H9 (cell line): ENCODE data around the gene HABP4. TPM values are rescaled to one million over a fixed set of nuclear protein-coding genes. Genes with fewer than 3 reads are reported as not detected.

Experiments used
- DNase-seq: peaks from one replicate; pipeline ENCODE4 v3.0.0-alpha.2; 2017
- H2AFZ ChIP-seq: one replicate; pipeline ENCODE4 v1.6.1; 2013; ENCODE audit warnings: mild to moderate bottlenecking, low read length, control low read depth, moderate library complexity
- H2AK5ac ChIP-seq: 2 replicates; pipeline ENCODE4 v1.6.1; 2013; ENCODE audit warnings: low read length, control low read depth, mixed read lengths; ENCODE audit not compliant: insufficient read length
- H2BK120ac ChIP-seq: one replicate; pipeline ENCODE4 v1.6.1; 2013; ENCODE audit warnings: low read depth, mild to moderate bottlenecking, low read length, control low read depth, inconsistent platforms; ENCODE audit not compliant: poor library complexity, severe bottlenecking
- H2BK12ac ChIP-seq: 2 replicates; pipeline ENCODE4 v1.6.1; 2013; ENCODE audit warnings: low read length, control low read depth, mixed read lengths, low read depth; ENCODE audit not compliant: insufficient read length
- H2BK15ac ChIP-seq: 2 replicates; pipeline ENCODE4 v1.6.1; 2013; ENCODE audit warnings: low read depth, low read length, control low read depth
- H2BK20ac ChIP-seq: one replicate; pipeline ENCODE4 v1.6.1; 2013; ENCODE audit warnings: low read depth, mild to moderate bottlenecking, low read length, control low read depth, inconsistent platforms; ENCODE audit not compliant: poor library complexity, severe bottlenecking
- H2BK5ac ChIP-seq: 2 replicates; pipeline ENCODE4 v1.6.1; 2013; ENCODE audit warnings: low read length, control low read depth, mixed read lengths; ENCODE audit not compliant: insufficient read length
- H3K14ac ChIP-seq: 2 replicates; pipeline ENCODE4 v1.6.1; 2013; ENCODE audit warnings: low read length, control low read depth; ENCODE audit not compliant: insufficient read depth
- H3K18ac ChIP-seq: 2 replicates; pipeline ENCODE4 v1.6.1; 2013; ENCODE audit warnings: low read depth, mild to moderate bottlenecking, mixed read lengths, low read length, control low read depth; ENCODE audit not compliant: insufficient read length
- H3K23ac ChIP-seq: 2 replicates; pipeline ENCODE4 v1.6.1; 2013; ENCODE audit warnings: low read length, control low read depth, mixed read lengths, low read depth; ENCODE audit not compliant: insufficient read length
- H3K23me2 ChIP-seq: 2 replicates; pipeline ENCODE4 v1.6.1; 2013; ENCODE audit warnings: low read depth, mild to moderate bottlenecking, mixed read lengths, low read length, control low read depth; ENCODE audit not compliant: insufficient read length, poor library complexity, severe bottlenecking
- H3K27ac ChIP-seq: 2 replicates; pipeline ENCODE4 v1.5.1; 2013; ENCODE audit warnings: low read length, control low read depth, mixed read lengths, low read depth; ENCODE audit not compliant: insufficient read length
- H3K27me3 ChIP-seq: 2 replicates; pipeline ENCODE4 v1.6.1; 2013; ENCODE audit warnings: low read length, control low read depth, inconsistent platforms; ENCODE audit not compliant: insufficient read depth
- H3K4ac ChIP-seq: 2 replicates; pipeline ENCODE4 v1.6.1; 2013; ENCODE audit warnings: low read depth, mild to moderate bottlenecking, control low read depth, inconsistent platforms, low read length, moderate library complexity
- H3K4me1 ChIP-seq: 2 replicates; pipeline ENCODE4 v1.6.1; 2013; ENCODE audit warnings: low read length, control low read depth, inconsistent platforms; ENCODE audit not compliant: insufficient read depth
- H3K4me2 ChIP-seq: 2 replicates; pipeline ENCODE4 v1.6.1; 2013; ENCODE audit warnings: low read length, control low read depth, mixed read lengths; ENCODE audit not compliant: insufficient read length, insufficient read depth
- H3K56ac ChIP-seq: 2 replicates; pipeline ENCODE4 v1.6.1; 2013; ENCODE audit warnings: low read depth, mild to moderate bottlenecking, mixed read lengths, low read length, control low read depth; ENCODE audit not compliant: insufficient read length
- H3K79me1 ChIP-seq: 2 replicates; pipeline ENCODE4 v1.6.1; 2013; ENCODE audit warnings: low read depth, mild to moderate bottlenecking, moderate library complexity, low read length, control low read depth, inconsistent platforms; ENCODE audit not compliant: insufficient read depth, poor library complexity, severe bottlenecking
- H3K79me2 ChIP-seq: 2 replicates; pipeline ENCODE4 v1.6.1; 2013; ENCODE audit warnings: low read length, control low read depth, inconsistent platforms; ENCODE audit not compliant: insufficient read depth
- H3K9ac ChIP-seq: 2 replicates; pipeline ENCODE4 v1.6.1; 2013; ENCODE audit warnings: low read length, control low read depth, mixed read lengths; ENCODE audit not compliant: insufficient read length; ENCODE audit errors: extremely low read depth
- H3K9me3 ChIP-seq: one replicate; pipeline ENCODE4 v1.6.1; 2013; ENCODE audit warnings: low read depth, low read length, inconsistent platforms; ENCODE audit not compliant: control insufficient read depth
- H3T11ph ChIP-seq: one replicate; pipeline ENCODE4 v1.6.1; 2013; ENCODE audit warnings: mild to moderate bottlenecking, low read length, control low read depth, inconsistent platforms
- H4K20me1 ChIP-seq: one replicate; pipeline ENCODE4 v1.6.1; 2013; ENCODE audit not compliant: control insufficient read depth, insufficient read length, insufficient read depth
- H4K5ac ChIP-seq: 2 replicates; pipeline ENCODE4 v1.6.1; 2013; ENCODE audit warnings: low read depth, mild to moderate bottlenecking, mixed read lengths, low read length, control low read depth; ENCODE audit not compliant: insufficient read length
- H4K8ac ChIP-seq: replicated peaks from 2 replicates; pipeline ENCODE4 v1.6.1; 2013; ENCODE audit warnings: low read length, control low read depth, mixed read lengths, low read depth; ENCODE audit not compliant: insufficient read length
- H4K91ac ChIP-seq: 2 replicates; pipeline ENCODE4 v1.6.1; 2013; ENCODE audit warnings: low read depth, mild to moderate bottlenecking, moderate library complexity, mixed read lengths, low read length, control low read depth; ENCODE audit not compliant: insufficient read length
- H3K27ac Mint-ChIP-seq, 3 experiments: 2 replicates in 2 of 3; 3 replicates in 1 of 3; pipeline ENCODE4 v1.8.0; 2020 to 2021; ENCODE audit warnings: mixed read lengths in 3 of 3, mild to moderate bottlenecking in 1 of 3, moderate library complexity in 1 of 3
- H3K27me3 Mint-ChIP-seq: 2 replicates; pipeline ENCODE4 v1.8.0; 2021; ENCODE audit warnings: low read depth, mild to moderate bottlenecking, moderate library complexity, mixed read lengths
- H3K36me3 Mint-ChIP-seq, 3 experiments: 2 replicates in 2 of 3; 3 replicates in 1 of 3; pipeline ENCODE4 v1.8.0; 2020 to 2021; ENCODE audit warnings: low read depth in 3 of 3, mixed read lengths in 3 of 3; ENCODE audit not compliant: insufficient read depth in 1 of 3
- H3K4me1 Mint-ChIP-seq, 2 experiments: 2 replicates each; pipeline ENCODE4 v1.8.0; 2020; ENCODE audit warnings: mixed read lengths in 2 of 2
- H3K4me3 Mint-ChIP-seq, 2 experiments: 2 replicates in 1 of 2; 3 replicates in 1 of 2; pipeline ENCODE4 v1.8.0; 2020 to 2021; ENCODE audit warnings: mild to moderate bottlenecking in 2 of 2, mixed read lengths in 2 of 2, moderate library complexity in 1 of 2
- H3K9me3 Mint-ChIP-seq, 2 experiments: 2 replicates in 1 of 2; 3 replicates in 1 of 2; pipeline ENCODE4 v1.8.0; 2020; ENCODE audit warnings: mild to moderate bottlenecking in 2 of 2, mixed read lengths in 2 of 2, moderate library complexity in 1 of 2
- CTCF ChIP-seq: fragments of 200-600 bp; sonication (generic); conservative IDR thresholded peaks from 3 replicates; pipeline ENCODE4 v1.8.0; 2021; ENCODE audit warnings: antibody characterized with exemption, mild to moderate bottlenecking
- WGBS: extraction: QIAGEN DNeasy Blood & Tissue Kit; methylation state at CpG from one replicate; pipeline ENCODE4 v1.1.7; 2013; ENCODE audit warnings: missing lambda C conversion rate, low lambda C conversion rate, mixed read lengths; ENCODE audit not compliant: insufficient read length; ENCODE audit errors: extremely low coverage; 5-methylcytosine and 5-hydroxymethylcytosine counted together
- total RNA-seq: library from RNA; stranded (reverse); gene quantifications from 2 replicates; pipeline ENCODE4 v1.2.1, GENCODE V29; 2021

The HABP4 gene
- total RNA-seq, 1 experiment from 2014 or later: 7.5 TPM

DNA sequence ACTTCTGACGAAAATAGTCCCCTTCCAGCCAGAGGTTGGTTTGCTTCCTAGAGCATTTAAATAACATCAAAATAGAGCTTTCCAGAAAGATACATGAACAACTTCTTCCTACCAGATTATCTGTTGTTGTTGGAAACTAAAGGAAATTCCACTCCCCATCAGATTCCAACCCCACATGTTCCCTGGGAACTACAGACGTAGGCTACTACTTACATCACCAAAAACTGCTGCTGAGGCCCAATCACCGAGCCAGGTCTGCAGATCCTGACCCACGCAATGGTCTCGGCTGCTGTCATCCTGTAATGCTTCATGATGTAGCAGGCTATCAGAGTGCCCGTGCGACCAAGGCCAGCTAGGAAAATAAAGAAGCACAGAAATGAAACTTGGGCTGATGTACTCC, 73.4 kb downstream of the HABP4 start:
- no peak for DNase-seq
- Mint-ChIP-seq H3K9me3 (no peaks in the 10 kb centered on the region), H3K27ac (peak overlapping the region in 1 of 3 experiments; percentile 65; a peak in 1 of 7 replicates), H3K27me3 (no peaks in the 10 kb centered on the region), H3K4me3 (no peak overlapping the region), H3K36me3 (peaks cover 31 to 46% (median 35%) of the 10 kb centered on the region in 3 experiments; a peak in 6 of 7 replicates), H3K4me1 (no peaks in the 10 kb centered on the region)
- Histone ChIP-seq H2AK5ac (no peak overlapping the region), H3K9me3 (no peaks in the 10 kb centered on the region), H4K5ac (no peak overlapping the region), H2BK12ac (no peak overlapping the region), H3K4me1 (no peaks in the 10 kb centered on the region), H3K27ac (no peak overlapping the region), H3K4ac (no peak overlapping the region), H3K23me2 (no peaks in the 10 kb centered on the region), H2BK5ac (no peak overlapping the region), H2BK120ac (no peak overlapping the region), H4K20me1 (no peaks in the 10 kb centered on the region), H2BK20ac (no peak overlapping the region), H2AFZ (no peak overlapping the region), H3K4me2 (no peak overlapping the region), H3T11ph (no peak overlapping the region), H3K27me3 (no peaks in the 10 kb centered on the region), H3K23ac (no peak overlapping the region), H4K8ac (no peak overlapping the region), H4K91ac (no peak overlapping the region), H3K56ac (no peak overlapping the region), H3K14ac (no peak overlapping the region), H2BK15ac (no peak overlapping the region), H3K79me1 (no peaks in the 10 kb centered on the region), H3K9ac (no peak overlapping the region), H3K79me2 (no peaks in the 10 kb centered on the region), H3K18ac (no peak overlapping the region)
- WGBS: no CpG with 5 or more reads among the region's 7 CpGs
- TF ChIP-seq CTCF: no peak
